GM10248 (cell line): ENCODE data around the gene LDLRAD4.

Experiments
- CTCF ChIA-PET: fragments of 300-600 bp; sonication (Branson Sonifier 250); formaldehyde crosslinking; extraction: SDS; loops from one replicate; lab custom pipeline; 2021; ENCODE audit warnings: antibody characterized with exemption; lab: Yijun Ruan, JAX
- POLR2A ChIA-PET: fragments of 350-650 bp; sonication (Branson Sonifier 250); formaldehyde crosslinking; extraction: SDS; loops from one replicate; lab custom pipeline; 2020; ENCODE audit warnings: antibody characterized with exemption; lab: Yijun Ruan, JAX
- DNase-seq: peaks from one replicate; pipeline ENCODE4 v3.0.0; 2012; ENCODE audit errors: extremely low spot score
- TF ChIP-seq, protein P1 (sequence below): IDR thresholded peaks from 2 replicates; pipeline ENCODE4 v1.5.1; 2012; ENCODE audit warnings: mild to moderate bottlenecking, low read depth; ENCODE audit errors: extremely low read depth, missing control alignments, control extremely low read depth

LDLRAD4 gene

GRCh38 chr18:13240060-13240725 lies 21.6 kb downstream of the LDLRAD4 start:
- ChIA-PET CTCF (no interaction called here), POLR2A (no interaction called here)
- TF ChIP-seq, protein P1, sequence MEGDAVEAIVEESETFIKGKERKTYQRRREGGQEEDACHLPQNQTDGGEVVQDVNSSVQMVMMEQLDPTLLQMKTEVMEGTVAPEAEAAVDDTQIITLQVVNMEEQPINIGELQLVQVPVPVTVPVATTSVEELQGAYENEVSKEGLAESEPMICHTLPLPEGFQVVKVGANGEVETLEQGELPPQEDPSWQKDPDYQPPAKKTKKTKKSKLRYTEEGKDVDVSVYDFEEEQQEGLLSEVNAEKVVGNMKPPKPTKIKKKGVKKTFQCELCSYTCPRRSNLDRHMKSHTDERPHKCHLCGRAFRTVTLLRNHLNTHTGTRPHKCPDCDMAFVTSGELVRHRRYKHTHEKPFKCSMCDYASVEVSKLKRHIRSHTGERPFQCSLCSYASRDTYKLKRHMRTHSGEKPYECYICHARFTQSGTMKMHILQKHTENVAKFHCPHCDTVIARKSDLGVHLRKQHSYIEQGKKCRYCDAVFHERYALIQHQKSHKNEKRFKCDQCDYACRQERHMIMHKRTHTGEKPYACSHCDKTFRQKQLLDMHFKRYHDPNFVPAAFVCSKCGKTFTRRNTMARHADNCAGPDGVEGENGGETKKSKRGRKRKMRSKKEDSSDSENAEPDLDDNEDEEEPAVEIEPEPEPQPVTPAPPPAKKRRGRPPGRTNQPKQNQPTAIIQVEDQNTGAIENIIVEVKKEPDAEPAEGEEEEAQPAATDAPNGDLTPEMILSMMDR = no peak
- DNase-seq = no peak

- ChIA-PET POLR2A (no interaction called here), CTCF (no interaction called here)
- no peak for DNase-seq
- TF ChIP-seq, protein P1 = no peak
Observed at GRCh38 chr18:13241083-13241892, 22.7 kb downstream of the LDLRAD4 start.

GRCh38 chr18:13241893-13242175 lies 23.3 kb downstream of the LDLRAD4 start:
- CTCF ChIA-PET = no interaction called here
- POLR2A ChIA-PET = no interaction called here
- TF ChIP-seq, protein P1 = no peak
- DNase-seq = no peak

DNA sequence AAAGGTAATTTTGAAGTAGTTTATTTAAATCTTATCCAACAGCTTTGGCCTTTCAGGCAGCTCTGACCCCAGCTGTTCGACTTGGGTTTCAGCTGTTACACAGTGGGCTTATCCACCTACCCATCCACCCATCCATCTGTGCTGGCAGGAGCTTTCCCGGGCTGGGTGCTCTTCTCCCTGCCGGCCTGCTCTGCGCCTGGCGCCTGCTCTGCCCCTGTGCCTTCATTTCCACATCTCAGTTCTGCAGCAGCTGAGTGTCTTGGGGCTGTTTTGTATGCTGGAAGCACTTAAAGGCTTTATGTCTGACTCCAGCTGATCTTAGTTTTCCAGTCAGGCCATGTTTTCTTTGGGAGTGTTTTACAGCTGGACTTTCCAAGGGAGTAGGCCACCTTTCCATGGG lies 24.2 kb downstream of the LDLRAD4 start:
- TF ChIP-seq, protein P1 = no peak
- no peak for DNase-seq
- ChIA-PET CTCF (no interaction called here), POLR2A (no interaction called here)

DNA sequence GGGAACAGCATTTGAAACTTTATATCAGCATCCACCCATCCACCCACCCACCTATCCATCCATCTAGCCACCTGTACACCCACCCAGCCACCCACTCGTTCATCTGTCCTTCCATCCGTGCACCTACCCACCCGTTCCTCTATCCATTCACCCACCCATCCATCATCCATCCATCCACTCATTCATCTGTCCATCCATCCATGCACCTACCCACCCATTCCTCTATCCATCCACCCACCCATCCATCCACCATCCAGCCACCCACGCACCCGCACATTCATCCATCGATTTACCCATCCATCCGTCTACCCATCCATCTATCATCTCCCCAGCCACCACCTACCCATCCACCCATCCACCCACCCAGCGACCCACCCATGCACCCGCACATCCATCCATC lies 24.8 kb downstream of the LDLRAD4 start:
- ChIA-PET POLR2A (no interaction called here), CTCF (no interaction called here)
- TF ChIP-seq, protein P1 = no peak
- DNase-seq = no peak

- DNase-seq = no peak
- ChIA-PET POLR2A (no interaction called here), CTCF (interaction anchor here (0.9 kb wide), 1 partner anchor 11 kb away, joined by 3 read pairs; no protein-coding TSS in a partner anchor)
- TF ChIP-seq, protein P1 = no peak
Observed at GRCh38 chr18:13244135-13244534, 25.6 kb downstream of the LDLRAD4 start.
